Posterior vena cava (tissue), 2 donors: Measurements from ENCODE around the gene OTOP1. TPM values are rescaled to one million over a fixed set of nuclear protein-coding genes. Genes with fewer than 3 reads are reported as not detected.
"Not testable (repeated sequence)": the region's sequence is repeated elsewhere in the genome, so short reads cannot be mapped to it uniquely, and the experiment has no call there.

Experiments used
- DNase-seq: peaks from one replicate; pipeline ENCODE4 v3.0.0-alpha.2; 2020; ENCODE audit warnings: low spot score
- intact Hi-C, 2 donors: fragments of 100-400 bp; cut with DNase I; formaldehyde crosslinking; loops; one replicate each; pipeline versions ENCODE4 v1.14.1 to v1.14.2; 2022 to 2023
- total RNA-seq, 2 donors: library from RNA; stranded (reverse); fragmentation: NEBNext Ultra II Directional; extraction: Animal tissue kit (Norgen Biotek cat#: 25700); gene quantifications; one replicate each; pipeline ENCODE4 v1.2.1, GENCODE V29; 2021
- donor health status: DM: yes; HTN: yes; CAD: no.
- donor health status: DM: yes; HTN: yes; CAD: no.

Gene OTOP1
- total RNA-seq, 2 donors from 2014 or later, result not detected

DNA sequence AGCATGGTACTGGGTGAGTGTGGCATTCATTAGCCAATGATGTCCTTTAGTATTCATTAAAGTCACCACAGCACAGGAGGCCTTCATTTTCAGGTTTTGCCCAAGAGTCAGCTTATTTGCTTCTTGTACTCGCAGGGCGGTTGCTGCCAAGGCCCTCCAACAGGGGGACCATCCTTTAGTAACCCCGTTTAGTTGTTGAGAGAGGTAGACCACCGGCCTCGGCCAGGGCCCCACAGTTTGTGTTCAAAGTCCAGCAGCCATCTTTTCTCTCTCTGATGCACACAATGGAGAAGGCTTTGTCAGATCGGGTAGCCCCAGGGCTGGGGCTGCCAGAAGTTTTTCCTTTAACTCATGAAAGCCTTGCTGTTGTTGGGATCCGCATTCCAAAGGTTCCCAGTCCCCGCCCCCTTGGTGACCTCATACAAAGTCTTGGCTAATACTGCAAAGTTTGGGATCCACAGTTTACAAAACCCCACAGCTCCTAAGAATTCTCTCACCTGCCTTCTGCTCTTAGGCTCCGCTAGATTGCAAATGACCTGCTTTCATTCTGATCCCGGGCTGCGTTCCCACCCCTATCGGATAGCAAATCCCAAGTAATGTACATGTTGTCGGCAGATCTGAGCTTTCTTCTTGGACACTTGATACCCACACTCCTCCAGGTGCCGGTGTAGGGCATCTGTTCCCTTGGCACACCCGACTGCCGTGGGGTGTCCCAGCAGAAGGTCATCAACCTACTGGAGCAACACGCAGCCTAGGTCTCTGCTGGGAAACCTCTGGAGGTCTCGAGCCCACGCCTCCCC, 58.5 kb downstream of the OTOP1 start:
- DNase-seq, intact Hi-C loops: not testable (repeated sequence)

DNA sequence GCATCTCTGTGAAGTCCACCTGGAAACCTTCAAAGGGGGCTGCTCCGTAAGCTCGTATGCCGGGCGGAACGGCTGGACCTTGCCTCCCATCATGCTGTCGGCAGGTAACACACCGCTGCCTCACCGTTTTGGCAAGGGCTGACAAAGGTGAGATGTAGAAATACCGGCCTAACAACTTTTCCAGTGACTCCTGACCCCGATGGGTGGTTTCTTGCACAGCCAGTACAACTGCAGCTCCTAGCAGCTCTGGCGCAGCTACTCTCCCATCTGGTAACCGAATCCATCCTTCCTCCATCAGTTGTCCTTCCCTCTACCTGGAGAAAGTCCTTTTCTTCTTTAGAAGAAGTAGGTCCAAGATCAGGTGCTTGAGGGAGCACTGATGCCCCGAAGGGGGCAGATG, 59.7 kb downstream of the OTOP1 start:
- DNase-seq, intact Hi-C loops: not testable (repeated sequence)

DNA sequence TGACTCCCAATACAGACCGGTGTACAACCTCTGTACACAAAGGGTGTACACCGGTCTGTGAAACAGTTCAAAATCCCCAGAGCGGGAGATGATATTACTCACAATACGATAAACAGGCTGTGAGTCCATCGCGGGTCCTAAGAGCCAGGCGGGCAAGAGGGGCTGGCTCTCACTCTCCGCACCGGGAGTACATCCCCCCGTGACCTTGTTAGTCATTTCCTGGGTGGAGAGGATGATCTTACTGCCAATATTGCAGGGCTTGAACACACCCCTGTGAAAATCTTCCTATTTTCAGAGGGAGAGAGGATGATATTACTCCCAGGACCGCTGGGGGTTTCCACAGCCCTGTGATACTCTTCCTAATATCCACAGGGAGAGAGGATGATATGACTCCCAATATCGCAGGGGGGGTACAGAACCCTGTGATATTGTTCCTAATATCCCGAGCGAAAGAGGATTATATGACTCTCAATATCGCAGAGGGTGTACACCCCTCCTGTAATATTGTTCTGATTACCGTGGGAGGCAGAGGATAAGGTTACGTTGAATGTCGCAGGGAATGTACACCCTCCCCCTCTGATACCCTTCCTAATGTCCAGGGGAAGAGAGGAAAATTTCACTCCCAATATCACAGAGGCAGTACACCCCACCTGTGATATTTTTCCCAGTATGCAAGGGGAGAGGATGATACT, 60.9 kb downstream of the OTOP1 start:
- intact Hi-C loops, result not testable (repeated sequence)

DNA sequence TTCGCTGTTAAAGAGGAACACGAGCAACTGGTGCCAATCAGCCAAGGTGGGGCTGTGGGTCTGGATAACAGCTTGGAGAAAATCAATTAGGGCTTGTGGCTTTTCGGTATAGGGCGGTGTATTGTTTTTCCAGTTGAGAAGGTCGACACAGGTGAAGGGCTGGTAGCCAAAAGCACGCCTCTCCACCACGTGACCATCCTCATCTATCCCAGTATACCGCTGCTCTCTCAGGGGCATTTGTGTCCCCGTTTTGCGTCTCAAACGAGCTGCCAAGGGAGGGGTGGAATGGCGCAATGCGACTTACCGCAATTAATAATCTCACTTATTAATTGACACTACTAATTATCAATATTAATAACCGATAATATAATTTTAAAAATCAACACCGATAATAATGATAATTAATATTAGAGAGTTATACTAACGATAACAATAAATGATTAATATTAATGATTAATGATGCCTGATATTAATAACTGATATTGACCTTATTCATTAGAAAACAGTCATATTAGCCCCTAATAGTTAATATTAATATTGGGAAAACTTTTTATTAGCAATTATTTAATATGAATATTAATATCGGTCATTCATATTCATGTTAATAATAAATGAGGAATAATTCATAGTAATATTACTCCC, 62.1 kb downstream of the OTOP1 start:
- DNase-seq, intact Hi-C loops: not testable (repeated sequence)

More for the DNA sequence above, 60.9 kb downstream of the OTOP1 start:
- not testable (repeated sequence) for DNase-seq

DNA sequence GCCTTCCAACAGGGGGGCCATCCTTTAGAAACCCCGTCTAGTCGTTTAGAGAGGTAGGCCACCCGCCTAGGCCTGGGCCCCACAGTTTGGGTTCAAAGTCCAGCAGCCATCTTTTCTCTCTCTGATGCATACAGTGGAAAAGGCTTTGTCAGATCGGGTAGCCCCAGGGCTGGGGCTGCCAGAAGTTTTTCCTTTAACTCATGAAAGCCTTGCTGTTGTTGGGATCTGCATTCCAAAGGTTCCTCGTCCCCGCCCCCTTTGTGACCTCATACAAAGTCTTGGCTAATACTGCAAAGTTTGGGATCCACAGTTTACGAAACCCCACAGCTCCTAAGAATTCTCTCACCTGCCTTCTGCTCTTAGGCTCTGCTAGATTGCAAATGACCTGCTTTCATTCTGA, 64.5 kb downstream of the OTOP1 start:
- intact Hi-C loops, DNase-seq: not testable (repeated sequence)

DNA sequence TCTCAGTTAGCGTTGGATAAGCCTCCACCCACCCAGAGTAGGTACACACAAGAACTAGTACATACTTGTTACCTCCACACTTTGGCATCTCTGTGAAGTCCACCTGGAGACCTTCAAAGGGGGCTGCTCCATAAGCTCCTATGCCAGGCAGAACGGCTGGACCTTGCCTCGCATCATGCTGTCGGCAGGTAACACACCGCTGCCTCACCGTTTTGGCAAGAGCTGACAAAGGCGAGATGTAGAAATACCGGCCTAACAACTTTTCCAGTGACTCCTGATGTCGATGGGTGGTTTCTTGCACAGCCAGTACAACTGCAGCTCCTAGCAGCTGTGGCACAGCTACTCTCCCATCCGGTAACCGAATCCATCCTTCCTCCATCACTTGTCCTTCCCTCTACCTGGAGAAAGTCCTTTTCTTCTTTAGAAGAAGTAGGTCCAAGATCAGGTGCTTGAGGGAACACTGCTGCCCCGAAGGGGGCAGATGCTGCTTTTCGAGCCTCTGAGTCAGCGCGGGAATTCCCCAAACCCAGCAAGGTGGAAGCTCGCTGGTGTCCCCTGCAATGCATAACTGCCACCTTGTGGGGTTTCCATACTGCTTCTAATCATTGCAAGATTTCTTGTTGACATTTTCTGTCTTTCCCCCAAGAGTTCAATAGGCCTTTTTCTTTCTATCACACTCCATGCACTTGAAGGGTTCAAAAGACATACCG, 65.6 kb downstream of the OTOP1 start:
- DNase-seq, intact Hi-C loops: not testable (repeated sequence)

DNA sequence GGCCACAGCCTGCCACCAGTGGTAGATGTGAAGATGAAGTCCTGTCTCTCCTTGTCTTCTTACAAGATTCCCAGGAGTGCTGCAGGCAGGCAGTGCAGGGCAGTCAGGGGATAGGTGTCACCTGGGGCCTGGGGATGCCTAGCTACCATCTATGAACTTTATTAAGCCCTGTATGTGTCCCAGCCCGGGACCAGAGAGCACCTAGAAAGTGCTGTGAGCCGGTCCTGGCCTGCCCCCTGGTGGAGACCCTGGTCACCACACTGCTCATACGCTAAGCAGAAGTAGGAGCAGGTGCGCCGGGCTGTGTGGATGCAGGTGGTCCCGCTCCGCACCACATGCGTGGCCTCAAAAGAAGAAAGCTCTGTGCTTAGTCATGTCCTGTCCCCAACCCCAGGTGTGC, 81.1 kb downstream of the OTOP1 start:
- intact Hi-C loops, DNase-seq: not testable (repeated sequence)

DNA sequence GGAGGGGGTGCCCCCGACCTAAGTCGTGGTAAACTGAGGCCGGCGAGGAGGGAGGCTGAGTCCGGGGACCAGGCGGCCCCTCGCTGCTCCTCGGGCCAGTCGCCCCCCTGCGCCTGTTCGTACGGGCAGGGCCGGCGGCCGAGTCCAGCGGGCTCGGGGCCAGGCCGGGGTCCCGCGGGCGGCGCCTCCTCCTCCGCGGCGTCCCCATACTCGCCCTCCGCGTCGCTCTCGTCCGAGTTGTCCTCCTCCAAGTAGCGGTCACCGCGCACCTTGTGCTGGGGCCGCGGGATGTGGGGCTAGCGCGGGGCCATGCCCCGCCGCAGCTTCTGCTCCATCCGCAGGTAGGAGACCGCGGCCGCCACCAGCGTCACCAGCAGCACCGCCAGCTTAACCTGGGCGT, 83.4 kb downstream of the OTOP1 start:
- DNase-seq, intact Hi-C loops: not testable (repeated sequence)

DNA sequence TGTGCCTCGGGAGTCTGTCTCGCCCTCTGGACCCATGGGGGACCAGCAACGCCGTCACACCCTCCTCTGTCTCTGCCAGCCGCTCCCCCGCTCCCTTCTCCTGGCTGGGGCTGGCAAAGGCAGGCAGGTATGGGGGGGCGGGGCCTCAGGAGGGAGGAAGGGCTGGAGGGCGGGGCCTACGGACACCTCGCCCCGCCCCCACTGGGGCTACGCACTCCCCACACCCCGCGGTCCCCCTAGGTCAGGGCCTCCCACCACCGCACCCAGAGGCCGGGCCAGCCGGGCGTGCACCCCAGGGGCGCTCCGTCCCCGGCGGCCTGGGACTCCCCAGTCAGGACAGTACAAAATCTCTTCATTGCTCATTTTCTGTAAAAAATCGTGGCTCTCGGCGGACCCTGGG, 84.0 kb downstream of the OTOP1 start:
- intact Hi-C loops, result not testable (repeated sequence)

DNA sequence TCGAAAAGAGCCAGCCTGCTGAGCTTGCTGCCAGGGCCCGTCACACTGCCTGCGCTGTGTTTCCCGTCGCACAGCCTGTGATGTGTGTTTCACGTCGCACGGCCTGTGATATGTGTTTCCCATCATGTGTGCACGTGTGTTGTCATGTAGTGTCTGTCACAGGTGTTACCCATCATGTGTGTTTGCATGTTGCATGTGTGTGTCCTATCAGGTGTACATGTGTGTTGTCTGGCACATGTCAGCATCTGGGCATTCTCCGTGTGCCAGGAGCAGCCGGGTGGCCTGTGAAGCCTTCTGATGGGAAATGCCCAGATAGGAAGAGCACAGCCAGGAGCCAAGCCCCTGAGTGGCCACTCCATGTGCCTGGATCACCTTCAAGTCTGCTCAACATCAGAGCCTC, 85.5 kb downstream of the OTOP1 start:
- DNase-seq, result not testable (repeated sequence)

More for the DNA sequence above, 84.0 kb downstream of the OTOP1 start:
- not testable (repeated sequence) for DNase-seq

More for the DNA sequence above, 85.5 kb downstream of the OTOP1 start:
- intact Hi-C loops, result not testable (repeated sequence)

Other genes starting within 250 kb of the OTOP1 start
- gene TMEM128, start 21.3 kb upstream of the OTOP1 start, total RNA-seq, result 10 to 100 TPM; 15.6 to 19.1 TPM
- gene LYAR, start 63.2 kb upstream of the OTOP1 start, total RNA-seq, result 10 to 100 TPM in 1 of 2 donors, 1 to 10 TPM in 1; 8.4 to 14.1 TPM
- 1 to 10 TPM; 4.8 to 8.7 TPM for gene ZBTB49, start 63.3 kb upstream of the OTOP1 start, total RNA-seq
- gene NSG1, start 160.2 kb upstream of the OTOP1 start, total RNA-seq, result under 1 TPM; 0.42 to 0.57 TPM